Neural cell (in vitro differentiated cells): ENCODE measurements around the gene KLHDC7B.

ENCODE experiments used
- EP300 ChIP-seq: fragments of 450-650 bp; conservative IDR thresholded peaks from 2 replicates; pipeline ENCODE4 v1.6.1; 2014; ENCODE audit warnings: antibody characterized with exemption, mild to moderate bottlenecking, moderate library complexity; ENCODE audit not compliant: poor library complexity, severe bottlenecking
- SMC3 ChIP-seq: fragments of 450-650 bp; conservative IDR thresholded peaks from 2 replicates; pipeline ENCODE4 v1.6.1; 2014; ENCODE audit warnings: antibody characterized with exemption, mild to moderate bottlenecking, moderate library complexity; ENCODE audit not compliant: poor library complexity
- TAF1 ChIP-seq: IDR thresholded peaks from 2 replicates; pipeline ENCODE4 v1.6.1; 2012; ENCODE audit warnings: low read depth
- TF ChIP-seq, protein P1 (sequence below): fragments of 450-650 bp; IDR thresholded peaks from 2 replicates; pipeline ENCODE4 v1.5.1; 2014; ENCODE audit warnings: antibody characterized with exemption, mild to moderate bottlenecking, moderate library complexity; ENCODE audit not compliant: poor library complexity, severe bottlenecking

DNA sequence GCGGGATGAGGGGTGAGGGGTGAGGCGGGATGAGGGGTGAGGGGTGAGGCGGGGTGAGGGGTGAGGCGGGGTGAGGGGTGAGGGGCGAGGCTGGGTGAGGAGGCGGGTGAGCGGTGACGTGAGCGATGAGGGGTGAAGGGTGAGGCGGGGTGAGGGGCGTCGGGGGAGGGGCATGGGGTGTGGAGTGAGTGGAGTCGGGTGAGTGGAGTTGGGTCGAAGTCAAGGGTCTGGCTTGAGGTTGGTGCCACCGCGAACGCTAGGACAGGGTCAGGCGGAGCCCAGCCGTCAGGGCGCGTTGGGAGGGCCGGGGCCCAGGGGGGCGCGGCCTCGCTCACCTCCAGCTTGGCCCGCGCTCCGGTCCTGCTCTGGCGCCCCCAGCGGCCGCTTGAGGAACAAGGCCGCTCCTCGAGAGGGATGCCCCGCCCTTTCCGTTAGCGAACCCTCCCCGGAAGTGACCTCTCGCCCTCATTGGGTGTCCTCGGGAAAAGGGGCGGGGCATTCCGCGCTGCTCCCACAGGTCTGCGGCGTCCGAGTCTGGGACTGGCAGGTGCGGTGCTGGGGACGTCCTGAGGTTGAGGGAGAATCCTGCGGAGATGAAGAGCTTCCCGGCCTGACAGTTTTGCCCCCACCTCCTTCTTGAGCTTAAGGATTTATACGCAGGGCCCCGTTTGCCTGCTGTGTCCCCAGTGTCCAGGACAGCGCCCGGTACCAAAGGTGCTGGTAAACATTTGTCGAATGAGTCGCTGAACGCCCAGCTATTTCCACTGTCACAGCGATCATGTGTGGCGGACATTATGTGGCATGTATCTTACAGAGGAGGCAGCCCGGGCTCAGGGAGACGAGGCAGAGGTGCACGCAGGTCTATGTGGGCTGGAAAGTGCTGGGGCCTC is 17.1 kb downstream of the KLHDC7B start, which contains the start of gene SYCE3:
- no peak for TF ChIP-seq TAF1
- peak; percentile 47 for TF ChIP-seq EP300
- TF ChIP-seq, protein P1, sequence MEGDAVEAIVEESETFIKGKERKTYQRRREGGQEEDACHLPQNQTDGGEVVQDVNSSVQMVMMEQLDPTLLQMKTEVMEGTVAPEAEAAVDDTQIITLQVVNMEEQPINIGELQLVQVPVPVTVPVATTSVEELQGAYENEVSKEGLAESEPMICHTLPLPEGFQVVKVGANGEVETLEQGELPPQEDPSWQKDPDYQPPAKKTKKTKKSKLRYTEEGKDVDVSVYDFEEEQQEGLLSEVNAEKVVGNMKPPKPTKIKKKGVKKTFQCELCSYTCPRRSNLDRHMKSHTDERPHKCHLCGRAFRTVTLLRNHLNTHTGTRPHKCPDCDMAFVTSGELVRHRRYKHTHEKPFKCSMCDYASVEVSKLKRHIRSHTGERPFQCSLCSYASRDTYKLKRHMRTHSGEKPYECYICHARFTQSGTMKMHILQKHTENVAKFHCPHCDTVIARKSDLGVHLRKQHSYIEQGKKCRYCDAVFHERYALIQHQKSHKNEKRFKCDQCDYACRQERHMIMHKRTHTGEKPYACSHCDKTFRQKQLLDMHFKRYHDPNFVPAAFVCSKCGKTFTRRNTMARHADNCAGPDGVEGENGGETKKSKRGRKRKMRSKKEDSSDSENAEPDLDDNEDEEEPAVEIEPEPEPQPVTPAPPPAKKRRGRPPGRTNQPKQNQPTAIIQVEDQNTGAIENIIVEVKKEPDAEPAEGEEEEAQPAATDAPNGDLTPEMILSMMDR, result peak; percentile 98
- peak; percentile 52 for TF ChIP-seq SMC3
